HepG2 (cell line): ENCODE measurements around the gene RNU6-1. TPM values are rescaled to one million over a fixed set of nuclear protein-coding genes. Genes with fewer than 3 reads are reported as not detected.

Experiments used
- ARID4A ChIP-seq: sonication (generic); formaldehyde crosslinking; IDR thresholded peaks from 2 replicates; pipeline ENCODE4 v1.5.0; 2020; ENCODE audit warnings: mild to moderate bottlenecking, missing genetic modification reagents, borderline replicate concordance
- ATF2 ChIP-seq: sonication (generic); formaldehyde crosslinking; IDR thresholded peaks from 2 replicates; pipeline ENCODE4 v1.4.0; 2020; ENCODE audit warnings: missing genetic modification reagents
- DNMT1 ChIP-seq: sonication (generic); formaldehyde crosslinking; IDR thresholded peaks from 2 replicates; pipeline ENCODE4 v1.5.1; 2020; ENCODE audit warnings: mild to moderate bottlenecking, missing genetic modification reagents
- DPF2 ChIP-seq: sonication (generic); formaldehyde crosslinking; IDR thresholded peaks from 2 replicates; pipeline ENCODE4 v1.4.0; 2020; ENCODE audit warnings: mild to moderate bottlenecking, low read depth, missing genetic modification reagents, borderline replicate concordance
- EED ChIP-seq: sonication (generic); formaldehyde crosslinking; IDR thresholded peaks from 2 replicates; pipeline ENCODE4 v1.5.0; 2020; ENCODE audit warnings: mild to moderate bottlenecking, missing genetic modification reagents
- HOMEZ ChIP-seq: IDR thresholded peaks from 2 replicates; pipeline ENCODE4 v1.6.1; 2016; ENCODE audit warnings: low read depth
- IRF9 ChIP-seq: sonication (generic); formaldehyde crosslinking; IDR thresholded peaks from 2 replicates; pipeline ENCODE4 v1.8.0; 2022; ENCODE audit warnings: missing genetic modification reagents, mild to moderate bottlenecking, borderline replicate concordance
- KDM5B ChIP-seq: sonication (generic); formaldehyde crosslinking; IDR thresholded peaks from 2 replicates; pipeline ENCODE4 v1.4.0; 2020; ENCODE audit warnings: missing genetic modification reagents, mild to moderate bottlenecking, borderline replicate concordance
- MBD4 ChIP-seq: IDR thresholded peaks from 2 replicates; pipeline ENCODE4 v1.6.1; 2012; ENCODE audit warnings: low read length, inconsistent platforms, borderline replicate concordance
- NCOA5 ChIP-seq: sonication (generic); formaldehyde crosslinking; IDR thresholded peaks from 2 replicates; pipeline ENCODE4 v1.4.0; 2020; ENCODE audit warnings: missing genetic modification reagents
- PATZ1 ChIP-seq: sonication (generic); formaldehyde crosslinking; IDR thresholded peaks from 2 replicates; pipeline ENCODE4 v1.4.0; 2020; ENCODE audit warnings: missing genetic modification reagents
- SIX1 ChIP-seq: sonication (generic); formaldehyde crosslinking; IDR thresholded peaks from 2 replicates; pipeline ENCODE4 v1.4.0; 2020; ENCODE audit warnings: missing genetic modification reagents, borderline replicate concordance
- ZBTB43 ChIP-seq: sonication (generic); formaldehyde crosslinking; conservative IDR thresholded peaks from 2 replicates; pipeline ENCODE4 v1.4.0; 2020; ENCODE audit warnings: missing genetic modification reagents
- ZFP1 ChIP-seq: IDR thresholded peaks from 2 replicates; pipeline ENCODE4 v1.6.1; 2016
- ZNF263 ChIP-seq: sonication (generic); formaldehyde crosslinking; IDR thresholded peaks from 2 replicates; pipeline ENCODE4 v1.4.0; 2020; ENCODE audit warnings: missing genetic modification reagents
- ZNF777 ChIP-seq: sonication (generic); formaldehyde crosslinking; IDR thresholded peaks from 2 replicates; pipeline ENCODE4 v1.4.0; 2020; ENCODE audit warnings: missing genetic modification reagents
- ZNF839 ChIP-seq: sonication (generic); formaldehyde crosslinking; IDR thresholded peaks from 2 replicates; pipeline ENCODE4 v1.4.0; 2020; ENCODE audit warnings: missing genetic modification reagents, mild to moderate bottlenecking, borderline replicate concordance
- polyA plus RNA-seq, 8 experiments: library from polyadenylated mRNA; depleted of rRNA in 3 of 8; stranded (reverse) in 7 of 8; unstranded in 1 of 8; fragments of >200 nt; fragmentation: Illumina TruSeq in 4 of 8; extraction: Trizol in 4 of 8; gene quantifications; 2 replicates each; pipeline versions ENCODE4 v1.2.1 to v1.2.3, GENCODE V29; 2011 to 2016; ENCODE audit warnings: low read depth in 4 of 8, missing spikeins in 1 of 8, mixed read lengths in 1 of 8; ENCODE audit not compliant: insufficient read depth in 1 of 8
- total RNA-seq, 5 experiments: library from RNA; depleted of rRNA; stranded (reverse); fragments of >200 nt; fragmentation: Illumina TruSeq; extraction: Trizol; gene quantifications; 2 replicates each; pipeline ENCODE4 v1.2.3, GENCODE V29; 2016; ENCODE audit warnings: low read depth in 1 of 5

The RNU6-1 gene
- total and polyA plus RNA-seq, 2 of the 13 experiments (the other 11 are each of a cell fraction or from before 2014, with no cell fraction given) = under 0.01 TPM; not detected in 1

GRCh38 chr15:67833710-67834511, 5.9 kb downstream of the RNU6-1 start (continued):
- peak; percentile 93 for TF ChIP-seq PATZ1 (CRISPR knock-in tag)
- TF ChIP-seq EED = no peak
- TF ChIP-seq MBD4 = no peak
- TF ChIP-seq ZBTB43 = no peak
- TF ChIP-seq NCOA5 (CRISPR knock-in tag) = no peak
- TF ChIP-seq ATF2 (CRISPR knock-in tag) = no peak
- TF ChIP-seq DPF2 (CRISPR knock-in tag) = no peak
- peak; percentile 11; the same call in 1 of the 2 replicates for TF ChIP-seq ARID4A (CRISPR knock-in tag)
- no peak for TF ChIP-seq DNMT1 (CRISPR knock-in tag)
- TF ChIP-seq HOMEZ (CRISPR knock-in tag) = no peak
- TF ChIP-seq KDM5B = peak; percentile 33; the same call in 1 of the 2 replicates
- no peak for TF ChIP-seq ZNF839 (CRISPR knock-in tag)
- TF ChIP-seq ZFP1 (CRISPR knock-in tag) = no peak
- peak; percentile 90 for TF ChIP-seq ZNF777 (CRISPR knock-in tag)
- 0 out of 2 replicates have a peak, but pooled peaks have one; percentile 14 for TF ChIP-seq ZNF263 (CRISPR knock-in tag)
- 0 out of 2 replicates have a peak, but pooled peaks have one; percentile 48 for TF ChIP-seq IRF9 (CRISPR knock-in tag)
- no peak for TF ChIP-seq SIX1 (CRISPR knock-in tag)
